Measurements from ENCODE around the gene SPINK1. TPM values are rescaled to one million over a fixed set of nuclear protein-coding genes. Genes with fewer than 3 reads are reported as not detected.
"Not testable (repeated sequence)": the region's sequence is repeated elsewhere in the genome, so short reads cannot be mapped to it uniquely, and the experiment has no call there.

The SPINK1 gene
- total RNA-seq, 4 donors from 2014 or later: 1.2 to 52.2 (median 1.5) TPM; not detected in 1

- TF ChIP-seq CTCF (IDR thresholded peaks at IDR 0.05): no peak
- TF ChIP-seq POLR2A (IDR thresholded peaks at IDR 0.05): no peak
- intact Hi-C loops (cut with DNase I; ENCODE audit: low total_unique reads): no loop called here
- DNase-seq (ENCODE audit: low spot score in 2 of 2): no peak
- WGBS, 2 donors: 53 to 64% methylated on average over 5 of the region's 5 CpGs
- H3K4me3 ChIP-seq (ENCODE audit: low read depth, poor library complexity, severe bottlenecking): no peak overlapping the region
Observed at GRCh38 chr5:147809830-147810666, 21.4 kb downstream of the SPINK1 start.

- no peak overlapping the region for H3K4me3 ChIP-seq (ENCODE audit: low read depth, poor library complexity, severe bottlenecking)
- intact Hi-C loops (cut with DNase I; ENCODE audit: low total_unique reads): no loop called here
- DNase-seq (ENCODE audit: low spot score in 2 of 2): no peak
- WGBS, 2 donors: 45 to 50% methylated on average over 6 of the region's 6 CpGs
- TF ChIP-seq POLR2A (IDR thresholded peaks at IDR 0.05): no peak
- TF ChIP-seq CTCF (IDR thresholded peaks at IDR 0.05): no peak
Observed at GRCh38 chr5:147805030-147805454, 26.4 kb downstream of the SPINK1 start.

GRCh38 chr5:147804334-147804733, 27.1 kb downstream of the SPINK1 start:
- no peak overlapping the region for H3K4me3 ChIP-seq (ENCODE audit: low read depth, poor library complexity, severe bottlenecking)
- DNase-seq (ENCODE audit: low spot score in 2 of 2): no peak
- intact Hi-C loops (cut with DNase I; ENCODE audit: low total_unique reads): no loop called here
- 61 to 70% methylated on average over 3 of the region's 3 CpGs for WGBS, 2 donors
- no peak for TF ChIP-seq POLR2A (IDR thresholded peaks at IDR 0.05)
- TF ChIP-seq CTCF (IDR thresholded peaks at IDR 0.05): no peak

- TF ChIP-seq POLR2A (IDR thresholded peaks at IDR 0.05) (no peak), CTCF (IDR thresholded peaks at IDR 0.05) (no peak)
- intact Hi-C loops (cut with DNase I; ENCODE audit: low total_unique reads): no loop called here
- H3K4me3 ChIP-seq (ENCODE audit: low read depth, poor library complexity, severe bottlenecking): no peak overlapping the region
- 0 to 39% methylated on average over 1 of the region's 1 CpG for WGBS, 2 donors
- DNase-seq (ENCODE audit: low spot score in 2 of 2): no peak
Observed at GRCh38 chr5:147803926-147804325, 27.5 kb downstream of the SPINK1 start.

- intact Hi-C loops (cut with DNase I; ENCODE audit: low total_unique reads); H3K4me3 ChIP-seq (ENCODE audit: low read depth, poor library complexity, severe bottlenecking): not testable (repeated sequence)
Observed at GRCh38 chr5:147803161-147803560, 28.3 kb downstream of the SPINK1 start.

GRCh38 chr5:147801461-147801860, 30.0 kb downstream of the SPINK1 start:
- no peak overlapping the region for H3K4me3 ChIP-seq (ENCODE audit: low read depth, poor library complexity, severe bottlenecking)
- intact Hi-C loops (cut with DNase I; ENCODE audit: low total_unique reads): no loop called here
- no peak for TF ChIP-seq CTCF (IDR thresholded peaks at IDR 0.05)
- no peak for TF ChIP-seq POLR2A (IDR thresholded peaks at IDR 0.05)
- no peak for DNase-seq (ENCODE audit: low spot score in 2 of 2)
- WGBS, 2 donors: 82 to 84% methylated on average over 1 of the region's 1 CpG

More at GRCh38 chr5:147803161-147803560, 28.3 kb downstream of the SPINK1 start:
- not testable (repeated sequence) for DNase-seq (ENCODE audit: low spot score in 2 of 2)
- 63% methylated on average over 3 of the region's 3 CpGs for WGBS, 2 donors

All from lower leg skin (tissue), 4 donors.